PC-9 (cell line): Measurements from ENCODE around the gene SPRING1. TPM values are rescaled to one million over a fixed set of nuclear protein-coding genes. Genes with fewer than 3 reads are reported as not detected.

Source experiments
- BruUV-seq: library from RNA; stranded (reverse); fragments of 400-500 nt; replicated peaks from 2 replicates; lab custom pipeline; 2021; lab: Mats Ljungman, UMichigan
- CTCF ChIA-PET: fragments of 300-600 bp; sonication (Branson Sonifier 250); formaldehyde crosslinking; loops from one replicate; lab custom pipeline; 2022; ENCODE audit warnings: antibody characterized with exemption; lab: Charles Lee
- POLR2A ChIA-PET: fragments of 300-600 bp; sonication (Branson Sonifier 250); formaldehyde crosslinking; loops from one replicate; lab custom pipeline; 2022; ENCODE audit warnings: antibody characterized with exemption; ENCODE audit not compliant: unreplicated experiment; lab: Charles Lee
- DNase-seq, 2 experiments: peaks; one replicate each; pipeline versions ENCODE4 v3.0.0 to v3.0.0-alpha.2; 2015 to 2022; ENCODE audit warnings: mixed read lengths in 1 of 2
- H2AFZ ChIP-seq: fragments of 200-600 bp; sonication (generic); 2 replicates; pipeline ENCODE4 v1.8.1; 2017; ENCODE audit warnings: antibody characterized with exemption
- H3F3A ChIP-seq: fragments of 200-600 bp; sonication (generic); 2 replicates; pipeline ENCODE4 v1.8.1; 2017; ENCODE audit warnings: antibody characterized with exemption, mild to moderate bottlenecking, low read depth; ENCODE audit not compliant: insufficient read depth
- H3K27ac ChIP-seq: fragments of 200-600 bp; sonication (generic); 2 replicates; pipeline ENCODE4 v1.6.1; 2016; ENCODE audit warnings: mixed run types
- H3K27me3 ChIP-seq: fragments of 200-600 bp; sonication (generic); 2 replicates; pipeline ENCODE4 v1.6.1; 2016; ENCODE audit warnings: low read depth, mixed run types; ENCODE audit not compliant: insufficient read depth
- H3K36me3 ChIP-seq: fragments of 200-600 bp; sonication (generic); 2 replicates; pipeline ENCODE4 v1.6.1; 2016; ENCODE audit warnings: low read depth, mixed run types
- H3K4me1 ChIP-seq: fragments of 200-600 bp; sonication (generic); replicated peaks from 2 replicates; pipeline ENCODE4 v1.6.1; 2016; ENCODE audit warnings: mixed run types; ENCODE audit not compliant: insufficient read depth
- H3K4me2 ChIP-seq: fragments of 200-600 bp; sonication (generic); 2 replicates; pipeline ENCODE4 v1.6.1; 2017; ENCODE audit warnings: mixed run types
- H3K4me3 ChIP-seq: fragments of 200-600 bp; sonication (generic); 2 replicates; pipeline ENCODE4 v1.6.1; 2016; ENCODE audit warnings: mixed run types
- H3K79me2 ChIP-seq: fragments of 200-600 bp; sonication (generic); 2 replicates; pipeline ENCODE4 v1.6.1; 2017; ENCODE audit warnings: low read depth, mixed run types
- H3K9me2 ChIP-seq: fragments of 200-600 bp; sonication (generic); 2 replicates; pipeline ENCODE4 v1.8.1; 2017; ENCODE audit warnings: mild to moderate bottlenecking; ENCODE audit not compliant: insufficient read depth
- H3K9me3 ChIP-seq: fragments of 200-600 bp; sonication (generic); 2 replicates; pipeline ENCODE4 v1.8.1; 2016; ENCODE audit warnings: low read depth; ENCODE audit not compliant: insufficient read depth
- H4K20me1 ChIP-seq: fragments of 200-600 bp; sonication (generic); 2 replicates; pipeline ENCODE4 v1.8.1; 2017; ENCODE audit not compliant: insufficient read depth
- CTCF ChIP-seq: fragments of 200-600 bp; sonication (generic); conservative IDR thresholded peaks from 2 replicates; pipeline ENCODE4 v1.6.1; 2017; ENCODE audit warnings: mixed run types, antibody characterized with exemption, mild to moderate bottlenecking, moderate library complexity
- EZH2 ChIP-seq: fragments of 200-600 bp; sonication (generic); IDR thresholded peaks from 2 replicates; pipeline ENCODE4 v1.8.0; 2017; ENCODE audit warnings: antibody characterized with exemption, low read depth
- intact Hi-C: fragments of 100-400 bp; cut with micrococcal nuclease; formaldehyde crosslinking; loops from one replicate; pipeline ENCODE4 v1.10.0; 2022; ENCODE audit not compliant: unreplicated experiment
- total RNA-seq: library from RNA; stranded (reverse); gene quantifications from 2 replicates; pipeline ENCODE4 v1.2.3, GENCODE V29; 2021

Gene SPRING1
- total RNA-seq, 1 experiment from 2014 or later: 29.3 TPM

- no TSS peak for BruUV-seq
- H3K4me2 ChIP-seq: no peak overlapping the region
- no peak for DNase-seq
- POLR2A ChIA-PET: no interaction called here
- H3K4me1 ChIP-seq: peaks cover 30% of the 10 kb centered on the region
- CTCF ChIA-PET: interaction anchor here (0.6 kb wide), 2 partner anchors 809 to 1824 kb away, joined by 3 read pairs; no protein-coding TSS in a partner anchor
- no peaks in the 10 kb centered on the region for H3K9me3 ChIP-seq
- no peaks in the 10 kb centered on the region for H3K36me3 ChIP-seq
- H3K9me2 ChIP-seq: no peaks in the 10 kb centered on the region
- TF ChIP-seq EZH2 (no peak), CTCF (no peak)
- H4K20me1 ChIP-seq: no peaks in the 10 kb centered on the region
- intact Hi-C loops: loop anchor here (5.0 to 10.0 kb wide), 3 partner anchors 323 to 764 kb away; no protein-coding TSS in a partner anchor
- no peaks in the 10 kb centered on the region for H3K27me3 ChIP-seq
- H2AFZ ChIP-seq: no peak overlapping the region
- H3K27ac ChIP-seq: no peak overlapping the region
- no peaks in the 10 kb centered on the region for H3K79me2 ChIP-seq
- no peak overlapping the region for H3K4me3 ChIP-seq
- H3F3A ChIP-seq: peaks cover 18% of the 10 kb centered on the region; the same call in 1 of the 2 replicates
Observed at GRCh38 chr12:116701432-116701831, 36.4 kb downstream of the SPRING1 start.

GRCh38 chr12:116700066-116700465, 37.8 kb downstream of the SPRING1 start:
- peaks cover 18% of the 10 kb centered on the region; the same call in 1 of the 2 replicates for H3F3A ChIP-seq
- DNase-seq: no peak
- no peaks in the 10 kb centered on the region for H4K20me1 ChIP-seq
- intact Hi-C loops: loop anchor here (5.0 to 10.0 kb wide), 3 partner anchors 325 to 763 kb away; no protein-coding TSS in a partner anchor
- peaks cover 30% of the 10 kb centered on the region for H3K4me1 ChIP-seq
- ChIA-PET CTCF (no interaction called here), POLR2A (no interaction called here)
- TF ChIP-seq CTCF: no peak
- no peak for TF ChIP-seq EZH2
- no peaks in the 10 kb centered on the region for H3K9me3 ChIP-seq
- no peaks in the 10 kb centered on the region for H3K27me3 ChIP-seq
- no peak overlapping the region for H2AFZ ChIP-seq
- H3K36me3 ChIP-seq: no peaks in the 10 kb centered on the region
- H3K79me2 ChIP-seq: no peaks in the 10 kb centered on the region
- no peak overlapping the region for H3K27ac ChIP-seq
- no TSS peak for BruUV-seq
- H3K9me2 ChIP-seq: no peaks in the 10 kb centered on the region
- no peak overlapping the region for H3K4me3 ChIP-seq
- no peak overlapping the region for H3K4me2 ChIP-seq

GRCh38 chr12:116698554-116699075, 39.3 kb downstream of the SPRING1 start:
- POLR2A ChIA-PET: no interaction called here
- H3K27ac ChIP-seq: no peak overlapping the region
- no peak overlapping the region for H2AFZ ChIP-seq
- H3K36me3 ChIP-seq: no peaks in the 10 kb centered on the region
- CTCF ChIA-PET: interaction anchor here (0.9 kb wide), 1 partner anchor 715 kb away, joined by 4 read pairs; no protein-coding TSS in a partner anchor
- no peaks in the 10 kb centered on the region for H3K9me2 ChIP-seq
- no peaks in the 10 kb centered on the region for H3K27me3 ChIP-seq
- H3K4me1 ChIP-seq: peaks cover 30% of the 10 kb centered on the region
- H3K79me2 ChIP-seq: no peaks in the 10 kb centered on the region
- no TSS peak for BruUV-seq
- H3F3A ChIP-seq: peaks cover 18% of the 10 kb centered on the region; the same call in 1 of the 2 replicates
- H3K9me3 ChIP-seq: no peaks in the 10 kb centered on the region
- no peak for TF ChIP-seq CTCF
- TF ChIP-seq EZH2: no peak
- peak overlapping the region; percentile 71 for H3K4me2 ChIP-seq
- H4K20me1 ChIP-seq: no peaks in the 10 kb centered on the region
- DNase-seq: no peak
- intact Hi-C loops: loop anchor here (1.0 to 5.0 kb wide), 6 partner anchors 38 to 631 kb away; no protein-coding TSS in a partner anchor
- peak overlapping the region; percentile 27; the same call in 1 of the 2 replicates for H3K4me3 ChIP-seq
